Measurements from ENCODE around the gene SOCS4.

DNA sequence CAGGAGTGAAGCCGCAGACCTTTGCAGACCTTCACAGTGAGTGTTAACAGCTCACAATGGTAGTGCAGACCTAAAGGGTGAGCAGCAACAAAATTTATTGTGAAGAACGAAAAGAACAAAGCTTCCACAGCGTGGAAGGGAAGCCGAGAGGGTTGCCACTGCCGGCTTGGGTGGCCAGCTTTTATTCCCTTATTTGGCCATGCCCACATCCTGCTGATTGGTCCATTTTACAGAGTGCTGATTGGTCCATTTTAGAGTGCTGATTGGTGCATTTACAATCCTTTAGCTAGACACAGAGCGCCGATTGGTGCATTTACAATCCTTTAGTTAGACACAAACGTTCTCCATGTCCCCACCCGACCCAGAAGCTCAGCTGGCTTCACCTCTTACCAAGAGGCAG is 59.9 kb downstream of the SOCS4 start:
- TF ChIP-seq, protein P1, sequence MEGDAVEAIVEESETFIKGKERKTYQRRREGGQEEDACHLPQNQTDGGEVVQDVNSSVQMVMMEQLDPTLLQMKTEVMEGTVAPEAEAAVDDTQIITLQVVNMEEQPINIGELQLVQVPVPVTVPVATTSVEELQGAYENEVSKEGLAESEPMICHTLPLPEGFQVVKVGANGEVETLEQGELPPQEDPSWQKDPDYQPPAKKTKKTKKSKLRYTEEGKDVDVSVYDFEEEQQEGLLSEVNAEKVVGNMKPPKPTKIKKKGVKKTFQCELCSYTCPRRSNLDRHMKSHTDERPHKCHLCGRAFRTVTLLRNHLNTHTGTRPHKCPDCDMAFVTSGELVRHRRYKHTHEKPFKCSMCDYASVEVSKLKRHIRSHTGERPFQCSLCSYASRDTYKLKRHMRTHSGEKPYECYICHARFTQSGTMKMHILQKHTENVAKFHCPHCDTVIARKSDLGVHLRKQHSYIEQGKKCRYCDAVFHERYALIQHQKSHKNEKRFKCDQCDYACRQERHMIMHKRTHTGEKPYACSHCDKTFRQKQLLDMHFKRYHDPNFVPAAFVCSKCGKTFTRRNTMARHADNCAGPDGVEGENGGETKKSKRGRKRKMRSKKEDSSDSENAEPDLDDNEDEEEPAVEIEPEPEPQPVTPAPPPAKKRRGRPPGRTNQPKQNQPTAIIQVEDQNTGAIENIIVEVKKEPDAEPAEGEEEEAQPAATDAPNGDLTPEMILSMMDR (IDR thresholded peaks at IDR 0.05; ENCODE audit: low read depth, low read length): no peak
- no peak for TF ChIP-seq POLR2A (IDR thresholded peaks at IDR 0.05; ENCODE audit: extremely low read depth, insufficient read length)
- TF ChIP-seq, protein P2, sequence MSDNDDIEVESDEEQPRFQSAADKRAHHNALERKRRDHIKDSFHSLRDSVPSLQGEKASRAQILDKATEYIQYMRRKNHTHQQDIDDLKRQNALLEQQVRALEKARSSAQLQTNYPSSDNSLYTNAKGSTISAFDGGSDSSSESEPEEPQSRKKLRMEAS (IDR thresholded peaks at IDR 0.05; ENCODE audit: low read depth, low read length): no peak
- TF ChIP-seq MYC (IDR thresholded peaks at IDR 0.05; ENCODE audit: low read depth, low read length): no peak
